ENCODE data around the gene NPB.
A peak's percentile ranks its signal among the peaks of the same experiment; 100 is the strongest.

NPB gene

DNA sequence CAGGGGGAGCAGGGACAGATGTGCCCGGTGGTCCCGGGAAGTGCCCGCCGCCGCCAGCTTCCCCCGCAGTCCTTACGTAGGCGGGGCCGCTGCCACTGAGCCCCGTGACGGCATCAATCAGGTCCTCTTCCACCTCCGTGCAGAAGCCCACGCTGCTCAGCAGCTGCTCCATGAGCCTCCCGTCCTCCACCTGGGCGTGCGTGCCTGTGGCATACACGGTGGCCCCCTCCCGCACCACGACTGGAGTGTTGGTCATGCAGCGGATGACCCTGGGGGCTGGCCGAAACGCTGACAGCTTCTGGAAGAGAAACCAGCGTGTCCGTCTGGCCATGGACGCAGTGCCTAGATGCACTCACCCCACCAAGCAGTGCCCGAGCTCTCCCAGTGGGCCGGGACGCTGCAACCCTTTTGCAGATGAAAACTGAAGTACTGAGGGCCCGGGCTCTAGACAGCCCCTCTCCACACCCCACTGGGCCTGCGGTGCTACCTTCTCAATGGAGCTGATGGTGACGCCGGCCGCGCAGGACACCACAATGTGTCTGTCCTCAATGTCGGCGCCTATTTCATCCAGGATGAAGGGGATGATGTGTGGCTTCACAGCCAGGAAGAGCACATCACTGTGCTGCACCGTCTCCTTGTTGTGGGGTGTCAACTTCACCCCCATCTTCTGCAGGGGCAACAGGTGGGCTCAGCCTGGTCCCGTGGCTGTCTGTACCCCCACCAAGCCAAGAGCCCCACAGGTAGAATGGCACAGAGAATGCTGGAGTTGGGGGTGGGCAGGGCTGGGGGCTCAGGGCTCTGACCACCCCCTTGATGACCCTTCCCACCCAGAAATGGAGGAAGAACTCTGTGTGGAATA is 33.0 kb downstream of the NPB start:
- Histone ChIP-seq H3K4me1 (ENCODE audit: low read length) (no peaks in the 10 kb centered on the region), H3F3A (ENCODE audit: insufficient read depth, low read length) (no peaks in the 10 kb centered on the region), H4K20me1 (ENCODE audit: insufficient read depth, low read length) (no peaks in the 10 kb centered on the region), H3K27me3 (replicated peaks; ENCODE audit: insufficient read depth, low read length) (peaks cover 19% of the 10 kb centered on the region), H3K79me2 (ENCODE audit: low read length) (peaks cover 12% of the 10 kb centered on the region), H3K9ac (ENCODE audit: low read length) (no peak overlapping the region), H3K4me3 (ENCODE audit: low read length) (no peak overlapping the region), H3K27ac (ENCODE audit: low read length) (no peak overlapping the region), H3K4me2 (ENCODE audit: low read depth, low read length) (no peak overlapping the region), H2AFZ (ENCODE audit: low read length) (no peak overlapping the region), H3K9me3 (replicated peaks; ENCODE audit: insufficient read depth, low read length) (no peaks in the 10 kb centered on the region), H3K36me3 (replicated peaks; ENCODE audit: insufficient read depth, low read length) (no peaks in the 10 kb centered on the region), H3K9me2 (replicated peaks; ENCODE audit: insufficient read depth, low read length) (no peaks in the 10 kb centered on the region)
- DNase-seq, result no peak
- no peak for TF ChIP-seq EZH2 (optimal IDR thresholded peaks at IDR 0.05; ENCODE audit: low read depth, low read length)
- TF ChIP-seq, protein P1, sequence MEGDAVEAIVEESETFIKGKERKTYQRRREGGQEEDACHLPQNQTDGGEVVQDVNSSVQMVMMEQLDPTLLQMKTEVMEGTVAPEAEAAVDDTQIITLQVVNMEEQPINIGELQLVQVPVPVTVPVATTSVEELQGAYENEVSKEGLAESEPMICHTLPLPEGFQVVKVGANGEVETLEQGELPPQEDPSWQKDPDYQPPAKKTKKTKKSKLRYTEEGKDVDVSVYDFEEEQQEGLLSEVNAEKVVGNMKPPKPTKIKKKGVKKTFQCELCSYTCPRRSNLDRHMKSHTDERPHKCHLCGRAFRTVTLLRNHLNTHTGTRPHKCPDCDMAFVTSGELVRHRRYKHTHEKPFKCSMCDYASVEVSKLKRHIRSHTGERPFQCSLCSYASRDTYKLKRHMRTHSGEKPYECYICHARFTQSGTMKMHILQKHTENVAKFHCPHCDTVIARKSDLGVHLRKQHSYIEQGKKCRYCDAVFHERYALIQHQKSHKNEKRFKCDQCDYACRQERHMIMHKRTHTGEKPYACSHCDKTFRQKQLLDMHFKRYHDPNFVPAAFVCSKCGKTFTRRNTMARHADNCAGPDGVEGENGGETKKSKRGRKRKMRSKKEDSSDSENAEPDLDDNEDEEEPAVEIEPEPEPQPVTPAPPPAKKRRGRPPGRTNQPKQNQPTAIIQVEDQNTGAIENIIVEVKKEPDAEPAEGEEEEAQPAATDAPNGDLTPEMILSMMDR (IDR thresholded peaks at IDR 0.05; ENCODE audit: low read length), result no peak
- no peak for TF ChIP-seq EZH2phosphoT487 (IDR thresholded peaks at IDR 0.05; ENCODE audit: low read length)

DNA sequence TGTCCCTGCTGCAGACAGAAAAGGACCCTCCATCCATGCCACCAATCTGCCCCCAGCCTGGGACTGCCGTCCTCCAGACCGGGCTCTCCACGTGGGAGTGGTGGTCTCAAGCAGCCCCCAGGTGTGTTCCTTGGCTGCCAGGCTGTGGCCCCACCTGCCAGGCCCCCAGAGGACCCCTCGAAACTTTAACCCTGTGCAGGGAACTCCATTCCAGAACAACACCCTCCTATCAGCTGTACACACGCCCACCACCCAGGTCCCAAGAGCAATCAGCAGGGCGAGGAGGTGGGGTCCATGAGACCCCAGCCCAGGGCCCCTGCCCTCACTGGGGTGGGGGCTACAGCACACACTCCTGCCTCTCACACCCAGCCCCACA is 33.7 kb downstream of the NPB start:
- TF ChIP-seq, protein P1 (IDR thresholded peaks at IDR 0.05; ENCODE audit: low read length), result no peak
- TF ChIP-seq EZH2 (optimal IDR thresholded peaks at IDR 0.05; ENCODE audit: low read depth, low read length) (no peak), EZH2phosphoT487 (IDR thresholded peaks at IDR 0.05; ENCODE audit: low read length) (no peak)

DNA sequence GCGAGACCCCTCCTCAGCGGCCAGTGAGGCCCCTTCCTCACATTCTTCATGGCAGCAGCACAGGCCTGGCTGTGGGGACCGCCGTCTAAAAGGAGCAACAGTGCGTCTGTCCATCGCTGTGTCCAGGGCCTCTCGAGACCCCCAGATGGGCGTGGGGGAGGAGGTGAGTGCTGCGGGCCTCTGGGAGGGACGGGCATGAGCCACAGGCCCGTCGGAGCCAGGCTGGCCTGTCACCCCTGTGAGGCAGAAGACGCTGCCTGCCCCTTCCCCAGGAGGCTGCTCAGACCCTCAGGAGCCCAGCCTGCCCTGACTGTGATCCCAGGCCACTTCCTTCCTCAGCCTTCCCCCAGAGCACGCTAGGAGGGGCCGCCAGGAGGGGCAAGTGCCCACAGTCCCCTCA is 37.2 kb downstream of the NPB start:
- Histone ChIP-seq H3K36me3 (replicated peaks; ENCODE audit: insufficient read depth, low read length) (no peaks in the 10 kb centered on the region), H3K4me1 (ENCODE audit: low read length) (no peaks in the 10 kb centered on the region), H3K4me2 (ENCODE audit: low read depth, low read length) (no peak overlapping the region), H4K20me1 (ENCODE audit: insufficient read depth, low read length) (no peaks in the 10 kb centered on the region), H3K9me2 (replicated peaks; ENCODE audit: insufficient read depth, low read length) (no peaks in the 10 kb centered on the region), H3K27me3 (replicated peaks; ENCODE audit: insufficient read depth, low read length) (peaks cover 33% of the 10 kb centered on the region), H3K9ac (ENCODE audit: low read length) (no peak overlapping the region), H3K4me3 (ENCODE audit: low read length) (no peak overlapping the region), H3K79me2 (ENCODE audit: low read length) (peaks cover 12% of the 10 kb centered on the region), H2AFZ (ENCODE audit: low read length) (no peak overlapping the region), H3K27ac (ENCODE audit: low read length) (no peak overlapping the region), H3F3A (ENCODE audit: insufficient read depth, low read length) (no peaks in the 10 kb centered on the region), H3K9me3 (replicated peaks; ENCODE audit: insufficient read depth, low read length) (no peaks in the 10 kb centered on the region)
- TF ChIP-seq EZH2 (optimal IDR thresholded peaks at IDR 0.05; ENCODE audit: low read depth, low read length), result no peak
- TF ChIP-seq, protein P1 (IDR thresholded peaks at IDR 0.05; ENCODE audit: low read length), result no peak
- no peak for TF ChIP-seq EZH2phosphoT487 (IDR thresholded peaks at IDR 0.05; ENCODE audit: low read length)
- no peak for DNase-seq

More for the DNA sequence above, 33.7 kb downstream of the NPB start:
- Histone ChIP-seq H2AFZ (ENCODE audit: low read length) (no peak overlapping the region), H3K79me2 (ENCODE audit: low read length) (peaks cover 12% of the 10 kb centered on the region), H3F3A (ENCODE audit: insufficient read depth, low read length) (no peaks in the 10 kb centered on the region), H3K9ac (ENCODE audit: low read length) (no peak overlapping the region), H4K20me1 (ENCODE audit: insufficient read depth, low read length) (no peaks in the 10 kb centered on the region), H3K4me3 (ENCODE audit: low read length) (no peak overlapping the region), H3K36me3 (replicated peaks; ENCODE audit: insufficient read depth, low read length) (no peaks in the 10 kb centered on the region), H3K4me1 (ENCODE audit: low read length) (no peaks in the 10 kb centered on the region), H3K27ac (ENCODE audit: low read length) (no peak overlapping the region), H3K4me2 (ENCODE audit: low read depth, low read length) (peak overlapping the region; percentile 18; the same call in 1 of the 2 replicates), H3K9me3 (replicated peaks; ENCODE audit: insufficient read depth, low read length) (no peaks in the 10 kb centered on the region), H3K9me2 (replicated peaks; ENCODE audit: insufficient read depth, low read length) (no peaks in the 10 kb centered on the region), H3K27me3 (replicated peaks; ENCODE audit: insufficient read depth, low read length) (peaks cover 25% of the 10 kb centered on the region)
- DNase-seq, result no peak
